ENCODE measurements around the gene TNS4. TPM values are rescaled to one million over a fixed set of nuclear protein-coding genes. Genes with fewer than 3 reads are reported as not detected.

TNS4 gene
- total RNA-seq, 1 donor from 2014 or later = not detected

DNA sequence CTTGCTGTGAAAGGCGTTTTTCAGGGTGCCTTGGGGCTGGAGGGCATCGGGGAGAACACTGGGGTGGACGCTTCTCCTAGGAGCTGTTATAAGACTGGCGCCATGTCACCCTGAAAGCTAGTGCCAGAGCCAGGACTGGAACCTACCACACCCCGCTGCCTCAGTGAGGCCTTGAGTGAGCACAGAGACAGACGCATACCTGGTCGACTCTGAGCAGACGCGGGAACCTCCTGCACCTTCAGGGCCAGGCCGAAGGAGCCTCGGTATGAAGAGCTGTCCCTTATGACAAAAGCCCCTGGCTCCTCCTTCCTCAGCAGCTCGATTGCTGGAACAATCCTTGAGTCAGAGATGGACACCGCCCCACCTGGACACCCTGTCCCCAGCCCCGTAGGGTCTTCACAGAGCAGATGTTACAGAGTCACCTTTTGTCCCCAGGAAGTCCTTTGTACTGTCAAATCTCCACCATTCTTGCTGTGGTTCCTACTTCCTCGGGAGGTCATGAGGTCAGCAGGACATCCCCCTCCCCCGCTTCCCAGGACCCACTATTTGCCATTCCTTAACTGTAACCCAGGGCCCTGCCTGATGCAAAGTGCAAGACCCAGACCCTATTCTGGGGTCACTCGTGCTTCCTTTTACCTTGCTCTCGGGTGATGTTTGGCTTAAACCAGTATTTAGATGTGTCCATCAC is 17.0 kb downstream of the TNS4 start:
- no peak for DNase-seq (ENCODE audit: low spot score, unreplicated experiment)
- H3K27ac Mint-ChIP-seq = no peak overlapping the region
- TF ChIP-seq, protein P1, sequence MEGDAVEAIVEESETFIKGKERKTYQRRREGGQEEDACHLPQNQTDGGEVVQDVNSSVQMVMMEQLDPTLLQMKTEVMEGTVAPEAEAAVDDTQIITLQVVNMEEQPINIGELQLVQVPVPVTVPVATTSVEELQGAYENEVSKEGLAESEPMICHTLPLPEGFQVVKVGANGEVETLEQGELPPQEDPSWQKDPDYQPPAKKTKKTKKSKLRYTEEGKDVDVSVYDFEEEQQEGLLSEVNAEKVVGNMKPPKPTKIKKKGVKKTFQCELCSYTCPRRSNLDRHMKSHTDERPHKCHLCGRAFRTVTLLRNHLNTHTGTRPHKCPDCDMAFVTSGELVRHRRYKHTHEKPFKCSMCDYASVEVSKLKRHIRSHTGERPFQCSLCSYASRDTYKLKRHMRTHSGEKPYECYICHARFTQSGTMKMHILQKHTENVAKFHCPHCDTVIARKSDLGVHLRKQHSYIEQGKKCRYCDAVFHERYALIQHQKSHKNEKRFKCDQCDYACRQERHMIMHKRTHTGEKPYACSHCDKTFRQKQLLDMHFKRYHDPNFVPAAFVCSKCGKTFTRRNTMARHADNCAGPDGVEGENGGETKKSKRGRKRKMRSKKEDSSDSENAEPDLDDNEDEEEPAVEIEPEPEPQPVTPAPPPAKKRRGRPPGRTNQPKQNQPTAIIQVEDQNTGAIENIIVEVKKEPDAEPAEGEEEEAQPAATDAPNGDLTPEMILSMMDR (IDR thresholded peaks at IDR 0.05; ENCODE audit: unreplicated experiment) = no peak
- no peak overlapping the region for H3K4me3 Mint-ChIP-seq (ENCODE audit: low read depth)
- no peaks in the 10 kb centered on the region for H3K9me3 Mint-ChIP-seq (ENCODE audit: low read depth)
- H3K4me1 Mint-ChIP-seq (ENCODE audit: low read depth) = no peaks in the 10 kb centered on the region
- peaks cover 22% of the 10 kb centered on the region for H3K27me3 Mint-ChIP-seq
- no peaks in the 10 kb centered on the region for H3K36me3 Mint-ChIP-seq (ENCODE audit: insufficient read depth)

DNA sequence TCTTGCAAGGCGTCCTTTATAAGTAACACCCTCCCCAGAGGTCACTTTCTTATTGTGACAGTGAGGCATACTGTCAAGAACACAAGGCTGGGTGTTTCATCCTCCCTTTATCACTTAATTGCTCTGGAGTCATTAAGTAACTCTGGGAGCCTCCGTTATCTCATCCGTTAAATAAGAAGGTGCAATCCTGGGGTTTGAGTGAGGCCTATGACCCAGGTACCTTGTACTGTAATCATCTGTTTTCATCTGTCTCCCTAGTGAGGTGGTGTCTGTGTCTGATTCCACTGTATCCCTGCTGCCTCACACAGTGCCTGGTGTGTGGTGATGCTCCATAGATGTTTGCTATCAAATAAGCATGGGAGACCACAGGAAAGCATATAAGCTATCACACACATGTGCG is 17.7 kb downstream of the TNS4 start:
- Mint-ChIP-seq H3K9me3 (ENCODE audit: low read depth) (no peaks in the 10 kb centered on the region), H3K36me3 (ENCODE audit: insufficient read depth) (no peaks in the 10 kb centered on the region), H3K4me1 (ENCODE audit: low read depth) (no peaks in the 10 kb centered on the region), H3K27me3 (peaks cover 23% of the 10 kb centered on the region), H3K27ac (no peak overlapping the region), H3K4me3 (ENCODE audit: low read depth) (no peak overlapping the region)
- TF ChIP-seq, protein P1 (IDR thresholded peaks at IDR 0.05; ENCODE audit: unreplicated experiment) = no peak
- no peak for DNase-seq (ENCODE audit: low spot score, unreplicated experiment)

DNA sequence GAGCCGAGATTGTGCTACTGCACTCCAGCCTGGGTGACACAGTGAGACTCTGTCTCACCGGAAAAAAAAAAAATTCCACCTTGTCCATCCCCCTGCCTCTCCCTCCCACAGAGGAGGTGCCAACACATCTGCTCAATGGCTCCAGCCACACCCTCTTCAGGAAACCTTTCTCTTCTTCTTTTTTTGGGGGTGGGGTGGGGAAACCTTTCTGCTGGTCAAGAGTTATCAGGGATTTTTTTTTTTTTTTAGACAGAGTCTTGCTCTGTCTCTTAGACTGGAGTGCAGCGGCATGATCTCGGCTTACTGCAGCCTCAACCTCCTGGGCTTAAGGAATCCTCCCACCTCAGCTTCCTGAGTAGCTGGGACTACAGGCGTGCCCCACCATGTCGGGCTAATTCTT is 18.7 kb downstream of the TNS4 start:
- TF ChIP-seq, protein P1 (IDR thresholded peaks at IDR 0.05; ENCODE audit: unreplicated experiment) = no peak
- no peaks in the 10 kb centered on the region for H3K4me1 Mint-ChIP-seq (ENCODE audit: low read depth)

DNA sequence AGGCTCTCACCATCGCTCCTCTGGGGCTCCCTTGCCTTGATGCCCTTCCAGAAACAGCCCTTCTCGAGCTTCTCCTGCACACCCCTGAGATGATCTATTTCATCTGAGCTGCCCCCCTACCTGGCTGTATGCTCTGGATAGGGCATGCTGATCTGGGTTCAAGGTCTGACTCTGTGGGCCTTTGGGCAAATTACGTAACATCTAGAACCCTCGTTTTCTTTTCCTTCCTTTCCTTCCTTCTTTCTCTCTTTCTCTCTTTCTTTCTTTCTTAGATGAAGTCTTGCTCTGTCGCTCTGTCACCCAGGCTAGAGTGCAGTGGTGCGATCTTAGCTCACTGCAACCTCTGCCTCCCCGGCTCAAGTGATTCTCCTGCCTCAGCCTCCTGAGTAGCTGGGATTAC is 20.3 kb downstream of the TNS4 start:
- peaks cover 12% of the 10 kb centered on the region for H3K27me3 Mint-ChIP-seq
- no peak for DNase-seq (ENCODE audit: low spot score, unreplicated experiment)
- H3K4me3 Mint-ChIP-seq (ENCODE audit: low read depth) = no peak overlapping the region
- TF ChIP-seq, protein P1 (IDR thresholded peaks at IDR 0.05; ENCODE audit: unreplicated experiment) = no peak
- no peaks in the 10 kb centered on the region for H3K36me3 Mint-ChIP-seq (ENCODE audit: insufficient read depth)
- no peaks in the 10 kb centered on the region for H3K4me1 Mint-ChIP-seq (ENCODE audit: low read depth)
- H3K27ac Mint-ChIP-seq = no peak overlapping the region
- no peaks in the 10 kb centered on the region for H3K9me3 Mint-ChIP-seq (ENCODE audit: low read depth)

More for the DNA sequence above, 18.7 kb downstream of the TNS4 start:
- H3K4me3 Mint-ChIP-seq (ENCODE audit: low read depth) = no peak overlapping the region
- H3K36me3 Mint-ChIP-seq (ENCODE audit: insufficient read depth) = no peaks in the 10 kb centered on the region
- DNase-seq (ENCODE audit: low spot score, unreplicated experiment) = no peak
- H3K9me3 Mint-ChIP-seq (ENCODE audit: low read depth) = no peaks in the 10 kb centered on the region
- no peak overlapping the region for H3K27ac Mint-ChIP-seq
- peaks cover 20% of the 10 kb centered on the region for H3K27me3 Mint-ChIP-seq

DNA sequence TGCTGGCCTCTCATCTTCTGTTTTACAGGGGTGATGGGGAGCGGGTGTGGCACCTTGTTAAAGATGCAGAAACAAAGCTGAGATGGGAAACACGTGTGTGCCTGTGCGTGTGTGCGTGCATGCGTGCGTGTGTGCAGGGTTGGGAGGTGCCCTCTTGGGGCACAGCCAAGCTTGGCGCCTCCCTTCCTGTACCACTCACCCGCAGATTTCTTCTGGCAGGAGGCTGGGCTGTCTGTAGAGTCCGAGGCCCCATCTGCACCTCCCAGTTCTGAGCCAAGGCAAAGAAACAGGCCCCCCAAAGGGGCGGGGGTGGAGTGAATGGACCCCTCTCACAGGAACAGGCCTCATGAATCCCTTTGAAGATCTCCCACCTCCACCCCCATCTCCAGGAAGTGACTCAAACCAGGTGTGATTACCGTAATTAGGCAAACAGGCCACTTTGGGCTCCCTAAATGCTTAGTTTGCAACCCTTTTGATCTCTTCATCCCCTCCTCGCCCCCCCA is 20.9 kb downstream of the TNS4 start:
- Mint-ChIP-seq H3K4me3 (ENCODE audit: low read depth) (no peak overlapping the region), H3K9me3 (ENCODE audit: low read depth) (no peaks in the 10 kb centered on the region), H3K27me3 (peaks cover 10% of the 10 kb centered on the region), H3K36me3 (ENCODE audit: insufficient read depth) (no peaks in the 10 kb centered on the region), H3K27ac (no peak overlapping the region), H3K4me1 (ENCODE audit: low read depth) (no peaks in the 10 kb centered on the region)
- no peak for DNase-seq (ENCODE audit: low spot score, unreplicated experiment)
- TF ChIP-seq, protein P1 (IDR thresholded peaks at IDR 0.05; ENCODE audit: unreplicated experiment) = no peak

Measured in progenitor cell of endocrine pancreas (in vitro differentiated cells).